GM12878 (cell line): ENCODE data around the gene IKZF5. TPM values are rescaled to one million over a fixed set of nuclear protein-coding genes. Genes with fewer than 3 reads are reported as not detected.
A peak's percentile ranks its signal among the peaks of the same experiment; 100 is the strongest.

Experiments used
- ATAC-seq: fragments of 200-7000 bp; cut with Tn5 transposase; 3 replicates; pipeline ENCODE4 v1.9.1; 2020; ENCODE audit warnings: mild to moderate bottlenecking, moderate library complexity
- BruUV-seq: library from RNA; stranded (reverse); fragments of 400-500 nt; replicated peaks from 2 replicates; lab custom pipeline; 2021; lab: Mats Ljungman, UMichigan
- CTCF ChIA-PET: fragments of 300-600 bp; sonication (Branson Sonifier 250); formaldehyde crosslinking; extraction: SDS; loops from one replicate; lab custom pipeline; 2021; ENCODE audit warnings: inconsistent platforms; lab: Yijun Ruan, JAX
- POLR2A ChIA-PET: fragments of 350-600 bp; formaldehyde crosslinking; extraction: SDS; loops from one replicate; lab custom pipeline; 2021; ENCODE audit warnings: inconsistent platforms; lab: Charles Lee
- RAD21 ChIA-PET: fragments of 300-600 bp; sonication (Branson Sonifier 250); formaldehyde crosslinking; loops from one replicate; lab custom pipeline; 2023; ENCODE audit warnings: antibody characterized with exemption; ENCODE audit not compliant: unreplicated experiment; lab: Charles Lee
- SMC1A ChIA-PET: fragments of 300-600 bp; sonication (Branson Sonifier 250); formaldehyde crosslinking; loops from one replicate; lab custom pipeline; 2023; ENCODE audit not compliant: unreplicated experiment, uncharacterized antibody; lab: Charles Lee
- DNase-seq: peaks from one replicate; pipeline ENCODE4 v3.0.0-alpha.2; 2011; ENCODE audit warnings: low read depth, low spot score
- FAIRE-seq: peaks from 3 replicates; lab custom pipeline; 2011; peaks lifted over from hg19 to GRCh38; lab: Jason Lieb, UNC
- H2AFZ ChIP-seq: 2 replicates; pipeline ENCODE4 v1.6.0; 2011; ENCODE audit warnings: low read depth, low read length, control low read depth; ENCODE audit not compliant: control insufficient read depth
- H3K27ac ChIP-seq: 2 replicates; pipeline ENCODE4 v1.5.1; 2011; ENCODE audit warnings: control low read depth; ENCODE audit not compliant: control insufficient read depth, insufficient read depth
- H3K27me3 ChIP-seq, 2 experiments: replicated peaks in 1 of 2; 2 replicates each; pipeline versions ENCODE4 v1.6.0 to v1.6.1; 2011; ENCODE audit warnings: low read length in 1 of 2; ENCODE audit not compliant: control insufficient read depth in 2 of 2, insufficient read depth in 2 of 2
- H3K36me3 ChIP-seq, 2 experiments: 2 replicates each; pipeline ENCODE4 v1.5.1; 2011; ENCODE audit warnings: low read length in 1 of 2; ENCODE audit not compliant: control insufficient read depth in 2 of 2, insufficient read depth in 2 of 2
- H3K4me1 ChIP-seq: 2 replicates; pipeline ENCODE4 v1.6.1; 2011; ENCODE audit warnings: mild to moderate bottlenecking, low read length, moderate library complexity, mixed read lengths; ENCODE audit not compliant: control insufficient read depth, insufficient read depth
- H3K4me2 ChIP-seq: 2 replicates; pipeline ENCODE4 v1.6.0; 2011; ENCODE audit warnings: control low read depth; ENCODE audit not compliant: control insufficient read depth, insufficient read depth
- H3K4me3 ChIP-seq: fragments of 200-600 bp; sonication (generic); 2 replicates; pipeline ENCODE4 v1.5.1; 2016
- H3K79me2 ChIP-seq: 2 replicates; pipeline ENCODE4 v1.6.0; 2011; ENCODE audit warnings: low read length; ENCODE audit not compliant: control insufficient read depth, insufficient read depth
- H3K9ac ChIP-seq: 2 replicates; pipeline ENCODE4 v1.8.0; 2011; ENCODE audit warnings: low read length, control low read depth, mixed read lengths; ENCODE audit not compliant: control insufficient read depth, insufficient read depth
- H3K9me3 ChIP-seq: replicated peaks from 3 replicates; pipeline ENCODE4 v1.5.1; 2011; ENCODE audit warnings: mild to moderate bottlenecking, low read length; ENCODE audit not compliant: control insufficient read depth, insufficient read depth
- H4K20me1 ChIP-seq: 2 replicates; pipeline ENCODE4 v1.6.0; 2011; ENCODE audit not compliant: control insufficient read depth, insufficient read depth
- ATF3 ChIP-seq: IDR thresholded peaks from 2 replicates; pipeline ENCODE4 v1.6.1; 2011; ENCODE audit warnings: low read depth, mild to moderate bottlenecking, low read length, moderate library complexity, borderline replicate concordance; ENCODE audit errors: extremely low read depth
- BHLHE40 ChIP-seq, 2 experiments: fragments of 450-650 bp in 1 of 2; IDR thresholded peaks; 2 replicates each; pipeline ENCODE4 v1.6.1; 2011 to 2017; ENCODE audit warnings: low read depth in 2 of 2, borderline replicate concordance in 1 of 2, improper control_type of control experiment in 1 of 2, low read length in 1 of 2, mild to moderate bottlenecking in 1 of 2
- CBX5 ChIP-seq: sonication (generic); IDR thresholded peaks from 2 replicates; pipeline ENCODE4 v1.6.1; 2016; ENCODE audit warnings: low read depth, moderate library complexity, mild to moderate bottlenecking, inconsistent platforms
- CTCF ChIP-seq, 3 experiments: IDR thresholded peaks in 2 of 3; conservative IDR thresholded peaks in 1 of 3; 2 replicates each; pipeline ENCODE4 v1.5.1; 2011; ENCODE audit warnings: low read depth in 3 of 3, low read length in 3 of 3, mild to moderate bottlenecking in 3 of 3, control low read depth in 2 of 3, moderate library complexity in 2 of 3, inconsistent platforms in 1 of 3, mixed read lengths in 1 of 3; ENCODE audit not compliant: control insufficient read depth in 2 of 3, insufficient read depth in 1 of 3; ENCODE audit errors: extremely low read depth in 1 of 3
- FOS ChIP-seq: IDR thresholded peaks from 3 replicates; pipeline ENCODE4 v1.6.1; 2011; ENCODE audit warnings: borderline replicate concordance; ENCODE audit not compliant: insufficient read length; ENCODE audit errors: extremely low read depth
- FOXM1 ChIP-seq: IDR thresholded peaks from 2 replicates; pipeline ENCODE4 v1.6.1; 2012; ENCODE audit warnings: low read depth, mild to moderate bottlenecking, inconsistent platforms, low read length, moderate library complexity
- JUNB ChIP-seq: IDR thresholded peaks from 2 replicates; pipeline ENCODE4 v1.6.1; 2016; ENCODE audit warnings: antibody characterized with exemption, mild to moderate bottlenecking
- NFIC ChIP-seq: IDR thresholded peaks from 2 replicates; pipeline ENCODE4 v1.6.1; 2012; ENCODE audit warnings: low read depth, mild to moderate bottlenecking, inconsistent platforms, low read length, moderate library complexity
- PAX5 ChIP-seq: IDR thresholded peaks from 2 replicates; pipeline ENCODE4 v1.6.1; 2011; ENCODE audit warnings: low read depth, low read length, borderline replicate concordance
- RAD21 ChIP-seq: IDR thresholded peaks from 2 replicates; pipeline ENCODE4 v1.6.1; 2011; ENCODE audit warnings: mild to moderate bottlenecking, low read depth, low read length, moderate library complexity; ENCODE audit not compliant: insufficient read depth
- RUNX3 ChIP-seq: IDR thresholded peaks from 2 replicates; pipeline ENCODE4 v1.6.1; 2012; ENCODE audit warnings: low read length, inconsistent platforms
- SMC3 ChIP-seq: IDR thresholded peaks from 2 replicates; pipeline ENCODE4 v1.6.1; 2011; ENCODE audit warnings: low read length, improper control_type of control experiment, borderline replicate concordance
- STAT1 ChIP-seq: fragments of 450-650 bp; conservative IDR thresholded peaks from 2 replicates; pipeline ENCODE4 v1.6.1; 2014; ENCODE audit warnings: antibody characterized with exemption, mild to moderate bottlenecking
- STAT3 ChIP-seq: IDR thresholded peaks from 2 replicates; pipeline ENCODE4 v1.6.1; 2011; ENCODE audit warnings: low read depth, low read length, improper control_type of control experiment
- SUZ12 ChIP-seq: fragments of 200-600 bp; sonication (generic); IDR thresholded peaks from one replicate; pipeline ENCODE4 v1.6.1; 2018; ENCODE audit warnings: antibody characterized with exemption, mild to moderate bottlenecking; ENCODE audit not compliant: unreplicated experiment
- YY1 ChIP-seq: IDR thresholded peaks from 2 replicates; pipeline ENCODE4 v1.6.1; 2011; ENCODE audit warnings: low read depth, mild to moderate bottlenecking, low read length
- ZNF384 ChIP-seq: IDR thresholded peaks from 2 replicates; pipeline ENCODE4 v1.6.1; 2012; ENCODE audit warnings: low read depth, mild to moderate bottlenecking, low read length, improper control_type of control experiment, borderline replicate concordance
- WGBS: methylation state at CpG from one replicate; pipeline ENCODE4 v1.1.6; 2016; ENCODE audit warnings: low lambda C conversion rate; ENCODE audit not compliant: insufficient replicate concordance, insufficient coverage; ENCODE audit errors: missing lambda C conversion rate; 5-methylcytosine and 5-hydroxymethylcytosine counted together
- in situ Hi-C: fragments of 300-500 bp; cut with MboI; formaldehyde crosslinking; loops from 9 replicates; pipeline ENCODE4 v1.14.3; 2018; ENCODE audit warnings: mixed read lengths
- intact Hi-C: fragments of 100-400 bp; cut with micrococcal nuclease; formaldehyde crosslinking; loops from one replicate; pipeline ENCODE4 v1.14.2; 2022; ENCODE audit not compliant: unreplicated experiment
- polyA plus RNA-seq, 11 experiments: library from polyadenylated mRNA; depleted of rRNA in 4 of 11; unstranded in 6 of 11; stranded (reverse) in 5 of 11; fragments of >200 nt; fragmentation: Nextera tagmentation in 4 of 11; fragmentation: Illumina TruSeq in 1 of 11; extraction: Ambion mirVana in 4 of 11; extraction: Trizol in 1 of 11; gene quantifications; 1 replicate in 1 of 11; 2 replicates in 10 of 11; pipeline versions ENCODE4 v1.2.1 to v1.2.3, GENCODE V29; 2011 to 2016; ENCODE audit warnings: inconsistent platforms in 2 of 11, missing spikeins in 2 of 11, low read depth in 1 of 11
- total RNA-seq, 4 experiments: library from RNA; depleted of rRNA in 3 of 4; stranded (reverse); fragments of >200 nt in 3 of 4; fragmentation: Illumina TruSeq in 1 of 4; extraction: Trizol in 1 of 4; gene quantifications; 2 replicates each; pipeline versions ENCODE4 v1.2.1 to v1.2.3, GENCODE V29; 2013 to 2021

The IKZF5 gene
- total and polyA plus RNA-seq, 10 of the 15 experiments (the other 5 are each of a cell fraction or from before 2014, with no cell fraction given), result 5.3 to 23.2 (median 11.8) TPM

- TF ChIP-seq ZNF384 (no peak), STAT3 (no peak), ATF3 (no peak), JUNB (no peak), PAX5 (no peak), SMC3 (peak; percentile 82), RUNX3 (no peak), SUZ12 (no peak), RAD21 (peak; percentile 90), YY1 (0 out of 2 replicates have a peak, but pooled peaks have one; percentile 49), CBX5 (no peak), CTCF (IDR thresholded peaks at IDR 0.05 in 2 of 3, conservative IDR thresholded peaks at IDR 0.05 in 1 of 3; ENCODE audit: control insufficient read depth in 2 of 3, extremely low read depth in 1 of 3, insufficient read depth in 1 of 3, low read depth in 3 of 3, low read length in 3 of 3) (peak; percentile 77 to 78 (median 78)), FOXM1 (no peak), BHLHE40 (IDR thresholded peaks at IDR 0.05; ENCODE audit: borderline replicate concordance in 1 of 2, low read depth in 2 of 2, low read length in 1 of 2) (peak; percentile 80 to 86), NFIC (no peak), STAT1 (no peak), FOS (no peak)
- Histone ChIP-seq H2AFZ (no peak overlapping the region), H3K4me1 (peaks cover 8% of the 10 kb centered on the region), H3K79me2 (no peaks in the 10 kb centered on the region), H3K36me3 (no peaks in the 10 kb centered on the region; a peak in 1 of 4 replicates), H3K27me3 (no peaks in the 10 kb centered on the region), H3K4me2 (no peak overlapping the region), H3K9ac (no peak overlapping the region), H4K20me1 (no peaks in the 10 kb centered on the region), H3K27ac (no peak overlapping the region), H3K4me3 (no peak overlapping the region), H3K9me3 (no peaks in the 10 kb centered on the region)
- ChIA-PET SMC1A (interaction anchor here (0.7 to 1.8 kb wide), 15 partner anchors 9 to 530 kb away, joined by 3 to 10 read pairs (median 4); no protein-coding TSS in a partner anchor), POLR2A (no interaction called here), CTCF (interaction anchor here (0.6 to 5.5 kb wide), 33 partner anchors 9 to 525 kb away, joined by 3 to 42 read pairs (median 4); no protein-coding TSS in a partner anchor), RAD21 (interaction anchor here (0.7 to 1.4 kb wide), 8 partner anchors 21 to 519 kb away, joined by 3 to 5 read pairs (median 4); partner anchors contain the start of genes ACADSB, IKZF5 and PSTK)
- in situ Hi-C loops, result loop anchor here (5.0 kb wide), 1 partner anchor 509 kb away; no protein-coding TSS in a partner anchor
- 24% methylated on average over 5 of the region's 5 CpGs for WGBS
- DNase-seq, result peak; percentile 30
- peak; percentile 97 for ATAC-seq
- intact Hi-C loops, result loop anchor here (1.0 to 5.0 kb wide), 3 partner anchors 339 to 924 kb away; no protein-coding TSS in a partner anchor
- no TSS peak for BruUV-seq
- FAIRE-seq, result peak; percentile 18
These were observed 34.9 kb upstream of the IKZF5 start for GRCh38 chr10:123043409-123043925.
